ENCODE data around the gene TSR3.

- TF ChIP-seq CTCF (IDR thresholded peaks at IDR 0.05) (no peak), POLR2A (IDR thresholded peaks at IDR 0.05) (no peak)
These were observed 14.5 kb upstream of the TSR3 start for GRCh38 chr16:1366060-1366711.

All from thyroid gland (tissue), 4 donors.